ENCODE results near the gene NWD2.

DNA sequence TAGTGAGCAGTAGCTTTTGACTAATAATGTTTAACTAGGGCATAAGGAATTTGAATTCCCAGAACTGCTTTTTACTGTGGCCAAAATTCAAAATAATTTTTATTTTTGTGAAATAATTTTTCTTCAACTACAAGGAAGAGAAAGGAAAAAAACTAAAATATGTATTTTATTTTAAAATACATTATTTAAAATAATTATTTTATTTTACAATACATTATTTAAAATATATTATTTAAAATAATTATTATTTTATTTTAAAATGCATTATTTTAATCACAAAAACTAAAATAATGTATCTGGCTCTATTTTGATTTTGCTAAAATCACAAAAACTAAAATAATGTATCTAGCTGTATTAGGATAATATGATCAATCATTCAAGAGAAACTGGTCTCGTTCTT, 231.2 kb downstream of the NWD2 start:
- TF ChIP-seq, protein P1, sequence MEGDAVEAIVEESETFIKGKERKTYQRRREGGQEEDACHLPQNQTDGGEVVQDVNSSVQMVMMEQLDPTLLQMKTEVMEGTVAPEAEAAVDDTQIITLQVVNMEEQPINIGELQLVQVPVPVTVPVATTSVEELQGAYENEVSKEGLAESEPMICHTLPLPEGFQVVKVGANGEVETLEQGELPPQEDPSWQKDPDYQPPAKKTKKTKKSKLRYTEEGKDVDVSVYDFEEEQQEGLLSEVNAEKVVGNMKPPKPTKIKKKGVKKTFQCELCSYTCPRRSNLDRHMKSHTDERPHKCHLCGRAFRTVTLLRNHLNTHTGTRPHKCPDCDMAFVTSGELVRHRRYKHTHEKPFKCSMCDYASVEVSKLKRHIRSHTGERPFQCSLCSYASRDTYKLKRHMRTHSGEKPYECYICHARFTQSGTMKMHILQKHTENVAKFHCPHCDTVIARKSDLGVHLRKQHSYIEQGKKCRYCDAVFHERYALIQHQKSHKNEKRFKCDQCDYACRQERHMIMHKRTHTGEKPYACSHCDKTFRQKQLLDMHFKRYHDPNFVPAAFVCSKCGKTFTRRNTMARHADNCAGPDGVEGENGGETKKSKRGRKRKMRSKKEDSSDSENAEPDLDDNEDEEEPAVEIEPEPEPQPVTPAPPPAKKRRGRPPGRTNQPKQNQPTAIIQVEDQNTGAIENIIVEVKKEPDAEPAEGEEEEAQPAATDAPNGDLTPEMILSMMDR (IDR thresholded peaks at IDR 0.05; ENCODE audit: low read depth, low read length, poor library complexity, severe bottlenecking) = no peak
- TF ChIP-seq EZH2phosphoT487 (IDR thresholded peaks at IDR 0.05; ENCODE audit: borderline replicate concordance, low read length) = no peak
